HepG2 (cell line): ENCODE data around the gene CTNNA1. TPM values are rescaled to one million over a fixed set of nuclear protein-coding genes. Genes with fewer than 3 reads are reported as not detected.

Source experiments
- ARHGAP35 ChIP-seq: sonication (generic); formaldehyde crosslinking; IDR thresholded peaks from 2 replicates; pipeline ENCODE4 v1.9.0; 2022; ENCODE audit warnings: mild to moderate bottlenecking, inconsistent platforms, moderate library complexity, missing genetic modification reagents, borderline replicate concordance
- ATF5 ChIP-seq: sonication (generic); formaldehyde crosslinking; IDR thresholded peaks from 2 replicates; pipeline ENCODE4 v1.4.0; 2020; ENCODE audit warnings: mild to moderate bottlenecking, low read depth, missing genetic modification reagents
- GPN1 ChIP-seq: sonication (generic); formaldehyde crosslinking; IDR thresholded peaks from 2 replicates; pipeline ENCODE4 v1.5.1; 2020; ENCODE audit warnings: missing genetic modification reagents, borderline replicate concordance
- HOXA7 ChIP-seq: sonication (generic); formaldehyde crosslinking; IDR thresholded peaks from 2 replicates; pipeline ENCODE4 v1.8.1; 2022; ENCODE audit warnings: mild to moderate bottlenecking, missing genetic modification reagents, moderate library complexity
- KDM1A ChIP-seq: IDR thresholded peaks from 2 replicates; pipeline ENCODE4 v1.6.1; 2016; ENCODE audit warnings: missing compliant biosample characterization
- MIER3 ChIP-seq: IDR thresholded peaks from 2 replicates; pipeline ENCODE4 v1.6.1; 2016; ENCODE audit warnings: missing compliant biosample characterization, borderline replicate concordance
- MTA3 ChIP-seq: sonication (generic); formaldehyde crosslinking; IDR thresholded peaks from 2 replicates; pipeline ENCODE4 v1.4.0; 2020; ENCODE audit warnings: missing genetic modification reagents
- PBX2 ChIP-seq: IDR thresholded peaks from 2 replicates; pipeline ENCODE4 v1.6.1; 2016; ENCODE audit warnings: control low read depth
- PHF20 ChIP-seq: sonication (generic); formaldehyde crosslinking; IDR thresholded peaks from 2 replicates; pipeline ENCODE4 v1.5.0; 2020; ENCODE audit warnings: mild to moderate bottlenecking, missing genetic modification reagents
- RAD21 ChIP-seq: fragments of 450-650 bp; formaldehyde crosslinking; IDR thresholded peaks from 2 replicates; pipeline ENCODE4 v1.5.0; 2020; ENCODE audit warnings: mild to moderate bottlenecking
- RELA ChIP-seq: sonication (generic); formaldehyde crosslinking; IDR thresholded peaks from 2 replicates; pipeline ENCODE4 v1.4.0; 2020; ENCODE audit warnings: missing genetic modification reagents
- RERE ChIP-seq: IDR thresholded peaks from 2 replicates; pipeline ENCODE4 v1.6.1; 2016; ENCODE audit warnings: low read depth, missing genetic modification reagents, missing compliant biosample characterization
- SAFB2 ChIP-seq: sonication (generic); formaldehyde crosslinking; IDR thresholded peaks from 2 replicates; pipeline ENCODE4 v1.5.1; 2020; ENCODE audit warnings: missing genetic modification reagents, low read depth, mild to moderate bottlenecking, borderline replicate concordance
- SNAPC4 ChIP-seq: sonication (generic); formaldehyde crosslinking; IDR thresholded peaks from 2 replicates; pipeline ENCODE4 v1.4.0; 2020; ENCODE audit warnings: mild to moderate bottlenecking, missing genetic modification reagents
- TCF12 ChIP-seq, 2 experiments: fragments of 450-650 bp in 1 of 2; sonication (generic) in 1 of 2; formaldehyde crosslinking in 1 of 2; IDR thresholded peaks; 2 replicates each; pipeline versions ENCODE4 v1.6.1 to v1.8.0; 2017 to 2022; ENCODE audit warnings: antibody characterized with exemption in 1 of 2, mild to moderate bottlenecking in 1 of 2, missing genetic modification reagents in 1 of 2, moderate library complexity in 1 of 2
- ZNF205 ChIP-seq: IDR thresholded peaks from 2 replicates; pipeline ENCODE4 v1.6.1; 2018; ENCODE audit warnings: missing biosample characterization, missing genetic modification reagents
- ZNF274 ChIP-seq: sonication (generic); formaldehyde crosslinking; IDR thresholded peaks from 2 replicates; pipeline ENCODE4 v1.5.1; 2020; ENCODE audit warnings: mild to moderate bottlenecking, missing genetic modification reagents
- ZNF331 ChIP-seq: sonication (generic); formaldehyde crosslinking; IDR thresholded peaks from 2 replicates; pipeline ENCODE4 v1.4.0; 2020; ENCODE audit warnings: missing genetic modification reagents
- polyA plus RNA-seq, 8 experiments: library from polyadenylated mRNA; depleted of rRNA in 3 of 8; stranded (reverse) in 7 of 8; unstranded in 1 of 8; fragments of >200 nt; fragmentation: Illumina TruSeq in 4 of 8; extraction: Trizol in 4 of 8; gene quantifications; 2 replicates each; pipeline versions ENCODE4 v1.2.1 to v1.2.3, GENCODE V29; 2011 to 2016; ENCODE audit warnings: low read depth in 4 of 8, missing spikeins in 1 of 8, mixed read lengths in 1 of 8; ENCODE audit not compliant: insufficient read depth in 1 of 8
- total RNA-seq, 5 experiments: library from RNA; depleted of rRNA; stranded (reverse); fragments of >200 nt; fragmentation: Illumina TruSeq; extraction: Trizol; gene quantifications; 2 replicates each; pipeline ENCODE4 v1.2.3, GENCODE V29; 2016; ENCODE audit warnings: low read depth in 1 of 5

CTNNA1 gene
- total and polyA plus RNA-seq, 2 of the 13 experiments (the other 11 are each of a cell fraction or from before 2014, with no cell fraction given) = 66.8 to 162 TPM

GRCh38 chr5:138725818-138726416 lies 27.3 kb upstream of the CTNNA1 start (continued):
- TF ChIP-seq SNAPC4 (peak; percentile 59; the same call in 1 of the 2 replicates), ATF5 (CRISPR knock-in tag) (no peak), PHF20 (CRISPR knock-in tag) (no peak), RERE (CRISPR knock-in tag) (no peak), ARHGAP35 (CRISPR knock-in tag) (no peak), TCF12 (IDR thresholded peaks at IDR 0.05) (no peak), TCF12 (CRISPR knock-in tag; IDR thresholded peaks at IDR 0.05) (no peak), RELA (CRISPR knock-in tag) (no peak), HOXA7 (CRISPR knock-in tag) (no peak), KDM1A (CRISPR knock-in tag) (no peak), ZNF205 (CRISPR knock-in tag) (no peak), MIER3 (CRISPR knock-in tag) (no peak), SAFB2 (CRISPR knock-in tag) (no peak), RAD21 (no peak), PBX2 (CRISPR knock-in tag) (no peak), GPN1 (CRISPR knock-in tag) (no peak), ZNF274 (CRISPR knock-in tag) (no peak), ZNF331 (CRISPR knock-in tag) (0 out of 2 replicates have a peak, but pooled peaks have one; percentile 45), MTA3 (CRISPR knock-in tag) (no peak)
